Heart left ventricle (tissue), 16 donors: ENCODE results near the gene ADAMTSL1. TPM values are rescaled to one million over a fixed set of nuclear protein-coding genes. Genes with fewer than 3 reads are reported as not detected.

Experiments
- ATAC-seq, 4 donors: fragments of 200-7000 bp; cut with Tn5 transposase; one replicate each; pipeline ENCODE4 v1.9.1; 2020 to 2022; ENCODE audit warnings: moderate library complexity in 4 of 4, mild to moderate bottlenecking in 3 of 4, moderate number of reproducible peaks in 1 of 4
- DNase-seq, 5 donors: peaks; one replicate each; pipeline ENCODE4 v3.0.0-alpha.2; 2020
- H3K27ac ChIP-seq, 12 donors: fragments of 200-600 bp; sonication (generic) in 4 of 12; one replicate each; pipeline versions ENCODE4 v1.5.0 to v1.8.0; 2016 to 2022; ENCODE audit warnings: mild to moderate bottlenecking in 2 of 12
- H3K27me3 ChIP-seq, 9 donors: fragments of 200-600 bp; sonication (generic) in 2 of 9; one replicate each; pipeline versions ENCODE4 v1.5.1 to v1.8.0; 2016 to 2022; ENCODE audit warnings: mild to moderate bottlenecking in 3 of 9
- H3K36me3 ChIP-seq, 9 donors: fragments of 200-600 bp; sonication (generic) in 2 of 9; one replicate each; pipeline versions ENCODE4 v1.5.0 to v1.8.0; 2018 to 2022; ENCODE audit warnings: mild to moderate bottlenecking in 2 of 9
- H3K4me1 ChIP-seq, 12 donors: fragments of 200-600 bp; sonication (generic) in 4 of 12; one replicate each; pipeline versions ENCODE4 v1.5.0 to v1.8.0; 2016 to 2022; ENCODE audit warnings: mild to moderate bottlenecking in 3 of 12
- H3K4me3 ChIP-seq, 12 donors: fragments of 200-600 bp; sonication (generic) in 4 of 12; one replicate each; pipeline versions ENCODE4 v1.5.0 to v1.8.0; 2017 to 2022; ENCODE audit warnings: mild to moderate bottlenecking in 9 of 12, moderate library complexity in 4 of 12
- H3K9me3 ChIP-seq, 12 donors: fragments of 200-600 bp; sonication (generic) in 4 of 12; one replicate each; pipeline versions ENCODE4 v1.5.0 to v1.8.0; 2016 to 2022; ENCODE audit warnings: mild to moderate bottlenecking in 1 of 12
- POLR2A ChIP-seq, 2 donors: fragments of 450-650 bp; IDR thresholded peaks; one replicate each; pipeline ENCODE4 v1.6.1; 2017; ENCODE audit warnings: antibody characterized with exemption in 2 of 2, mild to moderate bottlenecking in 2 of 2, moderate library complexity in 2 of 2
- WGBS, 4 donors: extraction: QIAGEN DNeasy Blood & Tissue Kit in 2 of 4; methylation state at CpG; one replicate each; pipeline versions ENCODE4 v1.1.5 to v1.1.7; 2013 to 2018; 5-methylcytosine and 5-hydroxymethylcytosine counted together
- intact Hi-C, 10 donors: fragments of 100-400 bp; cut with DNase I; formaldehyde crosslinking; loops; one replicate each; pipeline versions ENCODE4 v1.11.1 to v1.14.2; 2022
- polyA plus RNA-seq, 2 donors: library from polyadenylated mRNA; stranded (reverse); fragments of 200-250 nt; gene quantifications; one replicate each; pipeline ENCODE4 v1.2.3, GENCODE V29; 2013
- total RNA-seq, 9 donors: library from RNA; depleted of rRNA in 2 of 9; stranded (reverse); fragments of >200 nt in 2 of 9; fragmentation: NEBNext Ultra II Directional in 3 of 9; extraction: Animal tissue kit (Norgen Biotek cat#: 25700) in 3 of 9; gene quantifications; one replicate each; pipeline versions ENCODE4 v1.1.0 to v1.2.4, GENCODE V29; 2016 to 2023
- TF ChIP-seq, protein P1 (sequence below), 12 donors: fragments of 200-600 bp; sonication (generic) in 4 of 12; IDR thresholded peaks; one replicate each; pipeline versions ENCODE4 v1.5.0 to v1.8.0; 2018 to 2022; ENCODE audit warnings: antibody characterized with exemption in 12 of 12, mild to moderate bottlenecking in 5 of 12
- donor health status: ischemic (EF 13 %, LVEDD 7.1; RV severe dilation, severe dysfunction).
- donor health status: healthy with polysubstance abuse.
- donor health status: DM: no; HTN: yes; CAD: no.
- donor health status: DM: no; HTN: no; CAD: no.
- donor health status: ischemic (EF 25% LVEDD 6.9; RV normal size, moderate dysfunction).
- donor health status: ischemic (EF 25% LVEDD 5.7; RV mildly dilated, moderate dysfunction).
- donor health status: healthy.
- donor health status: DM: yes; HTN: yes; CAD: no.
- donor health status: ischemic (EF 35%, LVEDD 5.7; RV mildly dilated, moderate dysfunction).
- donor health status: nonischemic (EF 11% LVEDD 7.7; RV severe dilation, severe dysfunction).
- donor health status: DM: yes; HTN: yes; CAD: no.
- donor health status: PGD.
- donor health status: ischemic (EF 29% LVEDD 5.4; RV normal size, mild dysfunction).
- donor health status: nonischemic (EF 23%, LVEDD 6.1; RV moderate dilation, normal function).

The ADAMTSL1 gene
- total and polyA plus RNA-seq, 11 donors = 0.46 to 4.7 (median 1.1) TPM

DNA sequence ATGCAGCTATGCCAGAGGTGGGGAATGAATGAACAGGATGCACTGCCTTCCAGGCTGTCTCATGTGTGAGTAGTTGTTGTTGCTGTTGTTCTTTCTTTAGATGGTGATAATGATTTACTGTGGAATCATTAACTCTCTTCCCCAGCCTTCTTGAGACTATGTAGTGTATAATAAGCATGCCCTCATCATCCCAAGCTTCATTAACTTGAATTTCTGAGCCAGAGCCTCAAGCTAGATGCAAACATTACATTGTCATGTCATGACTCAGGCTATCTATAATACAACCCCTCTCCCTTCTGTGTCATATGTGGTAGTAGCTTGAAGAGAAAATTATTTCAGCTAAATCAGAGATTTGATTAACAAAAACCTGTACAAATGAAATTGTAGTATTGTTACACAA lies 10.0 kb upstream of the ADAMTSL1 start:
- no peak for DNase-seq
- H3K4me1 ChIP-seq = no peaks in the 10 kb centered on the region
- no peak for ATAC-seq
- no peaks in the 10 kb centered on the region for H3K36me3 ChIP-seq
- no peak overlapping the region for H3K27ac ChIP-seq
- H3K27me3 ChIP-seq = no peaks in the 10 kb centered on the region
- TF ChIP-seq, protein P1, sequence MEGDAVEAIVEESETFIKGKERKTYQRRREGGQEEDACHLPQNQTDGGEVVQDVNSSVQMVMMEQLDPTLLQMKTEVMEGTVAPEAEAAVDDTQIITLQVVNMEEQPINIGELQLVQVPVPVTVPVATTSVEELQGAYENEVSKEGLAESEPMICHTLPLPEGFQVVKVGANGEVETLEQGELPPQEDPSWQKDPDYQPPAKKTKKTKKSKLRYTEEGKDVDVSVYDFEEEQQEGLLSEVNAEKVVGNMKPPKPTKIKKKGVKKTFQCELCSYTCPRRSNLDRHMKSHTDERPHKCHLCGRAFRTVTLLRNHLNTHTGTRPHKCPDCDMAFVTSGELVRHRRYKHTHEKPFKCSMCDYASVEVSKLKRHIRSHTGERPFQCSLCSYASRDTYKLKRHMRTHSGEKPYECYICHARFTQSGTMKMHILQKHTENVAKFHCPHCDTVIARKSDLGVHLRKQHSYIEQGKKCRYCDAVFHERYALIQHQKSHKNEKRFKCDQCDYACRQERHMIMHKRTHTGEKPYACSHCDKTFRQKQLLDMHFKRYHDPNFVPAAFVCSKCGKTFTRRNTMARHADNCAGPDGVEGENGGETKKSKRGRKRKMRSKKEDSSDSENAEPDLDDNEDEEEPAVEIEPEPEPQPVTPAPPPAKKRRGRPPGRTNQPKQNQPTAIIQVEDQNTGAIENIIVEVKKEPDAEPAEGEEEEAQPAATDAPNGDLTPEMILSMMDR (IDR thresholded peaks at IDR 0.05) = no peak
- no peak for TF ChIP-seq POLR2A (IDR thresholded peaks at IDR 0.05)
- H3K9me3 ChIP-seq = peaks cover 0 to 1% (median 0%) of the 10 kb centered on the region in 12 donors
- intact Hi-C loops = no loop called here
- no peak overlapping the region for H3K4me3 ChIP-seq

DNA sequence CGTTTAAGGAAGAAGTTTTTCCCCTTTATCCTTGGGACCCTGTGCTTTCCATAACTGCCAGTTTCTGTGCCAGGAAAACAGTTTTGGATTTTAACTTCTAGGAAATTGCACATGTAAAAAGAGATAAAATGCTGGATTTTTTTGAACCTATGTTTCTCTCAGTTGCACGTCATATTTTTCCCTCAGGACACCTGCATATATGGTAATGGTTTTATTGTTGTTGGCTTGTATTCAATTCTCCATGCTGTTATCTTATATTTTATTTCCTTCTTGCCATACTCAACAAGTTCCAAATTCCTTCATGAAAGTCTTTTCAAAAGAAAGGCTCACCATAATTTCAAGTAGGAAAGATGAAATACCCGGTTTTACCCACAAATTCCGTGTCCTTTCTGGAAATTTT lies 7.9 kb upstream of the ADAMTSL1 start:
- ATAC-seq = no peak

DNA sequence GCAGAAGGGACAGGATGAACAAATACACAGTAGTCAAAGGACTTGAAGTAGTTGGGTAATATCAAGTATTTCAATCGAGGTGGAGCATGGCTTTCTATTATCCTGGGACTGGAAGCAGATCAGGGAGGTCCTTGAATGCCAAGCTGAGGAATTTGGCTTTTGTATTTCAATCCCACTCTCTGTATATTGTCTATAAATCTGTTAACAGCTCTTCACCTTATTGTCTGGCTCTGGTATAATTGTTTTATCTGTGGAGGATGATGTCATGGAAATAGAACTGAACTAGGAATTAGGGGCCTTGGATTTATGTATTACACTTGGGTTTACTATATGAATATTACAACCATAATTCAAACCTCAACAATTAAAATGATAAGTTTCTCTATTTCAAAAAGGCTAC lies 6.3 kb upstream of the ADAMTSL1 start:
- Histone ChIP-seq H3K36me3 (no peaks in the 10 kb centered on the region), H3K27ac (no peak overlapping the region), H3K27me3 (no peaks in the 10 kb centered on the region), H3K9me3 (peaks cover 0 to 12% (median 1%) of the 10 kb centered on the region in 12 donors), H3K4me3 (no peak overlapping the region), H3K4me1 (peaks cover 0 to 6% (median under 1%) of the 10 kb centered on the region in 12 donors)
- intact Hi-C loops = no loop called here
- DNase-seq = no peak
- WGBS, 4 donors = 31 to 52% (median 39%) methylated on average over 1 of the region's 1 CpG
- TF ChIP-seq, protein P1 (IDR thresholded peaks at IDR 0.05) = no peak
- TF ChIP-seq POLR2A (IDR thresholded peaks at IDR 0.05) = no peak
- ATAC-seq = no peak

More for the DNA sequence above, 7.9 kb upstream of the ADAMTSL1 start:
- Histone ChIP-seq H3K4me3 (no peak overlapping the region), H3K36me3 (no peaks in the 10 kb centered on the region), H3K9me3 (peaks cover 0 to 12% (median 1%) of the 10 kb centered on the region in 12 donors), H3K4me1 (no peaks in the 10 kb centered on the region), H3K27me3 (no peaks in the 10 kb centered on the region), H3K27ac (no peak overlapping the region)
- no peak for TF ChIP-seq POLR2A (IDR thresholded peaks at IDR 0.05)
- TF ChIP-seq, protein P1 (IDR thresholded peaks at IDR 0.05) = no peak
- WGBS, 4 donors = 66 to 76% (median 72%) methylated on average over 4 of the region's 4 CpGs
- intact Hi-C loops = no loop called here
- no peak for DNase-seq

DNA sequence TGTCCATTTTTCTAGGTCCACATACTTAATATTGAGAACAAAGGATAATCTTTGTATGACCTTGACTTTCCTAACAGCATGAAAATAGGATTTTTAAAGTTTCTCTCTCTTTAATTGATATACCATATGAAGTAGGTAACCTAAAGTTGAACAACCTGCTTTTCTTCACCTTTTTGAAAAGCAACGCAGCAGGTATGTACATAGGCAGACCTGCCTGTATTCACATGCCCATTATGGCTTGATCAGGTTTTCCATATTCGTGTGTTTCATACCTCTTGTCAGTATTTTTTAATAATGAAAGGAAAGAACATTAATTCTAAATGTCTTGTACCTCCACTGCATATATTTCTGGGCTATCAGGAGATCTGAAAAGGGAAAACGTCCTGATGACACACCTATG lies 1.5 kb upstream of the ADAMTSL1 start:
- intact Hi-C loops = no loop called here
- Histone ChIP-seq H3K4me3 (no peak overlapping the region), H3K27ac (no peak overlapping the region), H3K36me3 (no peaks in the 10 kb centered on the region), H3K27me3 (no peaks in the 10 kb centered on the region), H3K4me1 (peaks cover 0 to 33% (median 8%) of the 10 kb centered on the region in 12 donors), H3K9me3 (peaks cover 0 to 12% (median 1%) of the 10 kb centered on the region in 12 donors)
- WGBS, 4 donors = 67 to 69% (median 67%) methylated on average over 3 of the region's 3 CpGs
- ATAC-seq (no peak), DNase-seq (no peak)
- no peak for TF ChIP-seq POLR2A (IDR thresholded peaks at IDR 0.05)
- TF ChIP-seq, protein P1 (IDR thresholded peaks at IDR 0.05) = no peak
